NCI-H2029 treated with DMSO at 0.1 percent for 48 hours (cell line): ENCODE results near the gene SLC16A12.
"Not testable (repeated sequence)": the region's sequence is repeated elsewhere in the genome, so short reads cannot be mapped to it uniquely, and the experiment has no call there.

Experiments used
- DNase-seq: peaks from one replicate; lab custom pipeline; 2025; lab: John Stamatoyannopoulos, UW

The SLC16A12 gene

GRCh38 chr10:89469517-89469916, 65.9 kb downstream of the SLC16A12 start:
- no peak for DNase-seq

- no peak for DNase-seq
Measured at GRCh38 chr10:89468191-89468965, 67.0 kb downstream of the SLC16A12 start.

- no peak for DNase-seq
Measured at GRCh38 chr10:89466599-89467035, 68.8 kb downstream of the SLC16A12 start.

GRCh38 chr10:89465196-89465595, 70.2 kb downstream of the SLC16A12 start:
- DNase-seq, result no peak

GRCh38 chr10:89463846-89464537, 71.4 kb downstream of the SLC16A12 start:
- DNase-seq, result no peak

- DNase-seq, result no peak
Measured at GRCh38 chr10:89458784-89459183, 76.6 kb downstream of the SLC16A12 start.

- DNase-seq, result no peak
Measured at GRCh38 chr10:89458291-89458690, 77.1 kb downstream of the SLC16A12 start.

- no peak for DNase-seq
Measured at GRCh38 chr10:89454561-89455347, 80.6 kb downstream of the SLC16A12 start.

- no peak for DNase-seq
Measured at GRCh38 chr10:89452193-89452592, 83.2 kb downstream of the SLC16A12 start.

GRCh38 chr10:89450901-89451300, 84.5 kb downstream of the SLC16A12 start:
- DNase-seq, result no peak

GRCh38 chr10:89444819-89445218, 90.6 kb downstream of the SLC16A12 start:
- not testable (repeated sequence) for DNase-seq

- DNase-seq, result no peak
Measured at GRCh38 chr10:89442289-89442688, 93.1 kb downstream of the SLC16A12 start.

- no peak for DNase-seq
Measured at GRCh38 chr10:89440226-89441009, 95.0 kb downstream of the SLC16A12 start.

- no peak for DNase-seq
Measured at GRCh38 chr10:89438525-89438924, 96.9 kb downstream of the SLC16A12 start.

GRCh38 chr10:89431977-89432376, 103.4 kb downstream of the SLC16A12 start:
- no peak for DNase-seq

GRCh38 chr10:89428877-89429276, 106.5 kb downstream of the SLC16A12 start:
- no peak for DNase-seq

GRCh38 chr10:89427629-89428028, 107.8 kb downstream of the SLC16A12 start:
- no peak for DNase-seq

GRCh38 chr10:89426230-89426868, 109.0 kb downstream of the SLC16A12 start:
- no peak for DNase-seq

- DNase-seq, result no peak
Measured at GRCh38 chr10:89425000-89425399, 110.4 kb downstream of the SLC16A12 start.

GRCh38 chr10:89421018-89421476, 114.3 kb downstream of the SLC16A12 start:
- no peak for DNase-seq

GRCh38 chr10:89419548-89419947, 115.8 kb downstream of the SLC16A12 start:
- DNase-seq, result no peak
